EL (cell line): Measurements from ENCODE around the gene THOC3.
"Not testable (repeated sequence)": the region's sequence is repeated elsewhere in the genome, so short reads cannot be mapped to it uniquely, and the experiment has no call there.

Source experiments
- DNase-seq: peaks from one replicate; pipeline ENCODE4 v3.0.0-alpha.2; 2016

The THOC3 gene

DNA sequence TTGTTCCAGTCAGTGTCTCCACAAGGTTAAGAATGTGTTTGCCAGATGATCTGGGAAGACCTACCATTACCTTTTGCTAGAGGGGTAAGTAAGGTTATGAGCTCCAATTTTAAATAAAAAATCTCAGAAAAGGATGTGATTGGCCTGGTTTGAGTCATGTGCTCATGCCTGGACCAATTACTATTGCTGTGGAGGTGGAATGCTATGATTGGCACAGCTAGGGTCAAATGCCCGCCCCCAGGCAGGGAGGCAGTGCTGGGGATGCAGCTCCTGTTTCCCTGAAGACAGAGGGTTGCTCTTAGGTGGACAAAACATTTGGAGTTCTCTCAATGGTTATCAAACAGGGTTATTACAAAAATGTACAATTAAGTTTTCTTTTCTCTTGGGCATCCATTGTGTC, 29.6 kb downstream of the THOC3 start:
- DNase-seq: not testable (repeated sequence)

DNA sequence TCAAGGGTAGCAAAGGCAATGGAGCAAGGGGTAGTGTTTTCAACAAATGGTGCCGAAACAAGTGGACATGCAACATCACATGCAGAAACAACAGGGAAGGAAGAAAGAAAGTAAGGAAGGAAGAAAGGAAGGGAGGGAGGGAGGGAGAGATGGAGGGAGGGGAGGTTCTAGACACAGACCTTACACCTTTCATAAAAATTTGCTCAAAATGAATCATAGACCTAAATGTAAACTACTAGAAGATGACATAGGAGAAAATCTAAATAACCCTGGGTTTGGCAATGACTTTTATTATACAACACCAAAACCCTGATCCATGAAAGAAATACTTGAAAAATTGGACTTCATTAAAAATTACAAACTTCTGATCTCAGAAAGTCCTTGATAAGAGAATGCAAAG, 39.4 kb downstream of the THOC3 start:
- DNase-seq: not testable (repeated sequence)

DNA sequence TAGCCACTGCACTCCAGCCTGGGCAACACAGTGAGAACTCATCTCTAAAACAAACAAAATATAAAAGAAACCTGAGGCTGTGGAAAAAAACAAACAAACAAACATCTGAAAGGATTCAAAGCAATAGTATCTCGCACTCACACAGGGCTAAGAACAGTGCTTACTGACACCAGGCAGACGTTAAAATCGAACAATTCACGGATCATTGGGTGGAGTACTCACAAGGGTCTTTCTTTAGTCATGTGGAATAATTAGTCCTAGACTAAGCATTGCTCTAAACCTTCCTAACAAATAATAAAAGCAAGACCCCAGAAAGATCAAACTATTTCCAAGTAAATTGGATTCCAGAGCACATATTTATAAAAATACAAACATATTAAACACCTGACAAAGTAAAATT, 43.0 kb downstream of the THOC3 start:
- DNase-seq: not testable (repeated sequence)

DNA sequence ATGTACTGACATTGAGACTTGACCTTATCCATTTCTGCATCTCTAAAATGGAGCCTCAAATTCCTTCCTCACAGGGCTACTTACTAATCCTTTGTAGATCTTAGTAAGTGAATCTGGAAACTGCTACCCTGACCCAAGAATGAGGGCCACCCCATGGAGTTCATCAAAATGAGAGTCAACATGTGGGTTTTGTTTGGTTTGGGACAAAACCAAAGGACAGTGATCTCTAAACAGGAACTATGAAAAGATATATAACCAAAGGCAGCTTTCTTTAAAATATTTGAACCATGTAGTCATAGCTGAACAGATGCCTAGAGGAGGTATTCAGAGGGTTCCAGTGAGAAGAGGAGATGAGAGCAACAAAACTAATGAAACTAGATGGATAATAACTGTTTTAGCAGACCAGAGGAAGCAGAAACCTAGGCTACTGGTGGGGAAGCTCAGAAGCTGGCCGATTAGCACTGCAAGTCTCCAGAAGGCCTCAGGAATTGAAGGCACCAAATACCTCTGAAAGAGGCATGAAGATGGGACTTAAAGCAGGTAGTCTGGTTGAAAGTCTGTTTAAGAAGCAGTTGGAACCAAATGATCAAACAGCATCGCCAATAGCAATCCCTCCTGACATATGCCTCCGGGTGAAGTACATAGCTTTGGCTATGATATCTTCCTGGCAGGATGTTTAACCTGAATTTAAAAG, 45.8 kb downstream of the THOC3 start:
- peak; percentile 100 for DNase-seq

DNA sequence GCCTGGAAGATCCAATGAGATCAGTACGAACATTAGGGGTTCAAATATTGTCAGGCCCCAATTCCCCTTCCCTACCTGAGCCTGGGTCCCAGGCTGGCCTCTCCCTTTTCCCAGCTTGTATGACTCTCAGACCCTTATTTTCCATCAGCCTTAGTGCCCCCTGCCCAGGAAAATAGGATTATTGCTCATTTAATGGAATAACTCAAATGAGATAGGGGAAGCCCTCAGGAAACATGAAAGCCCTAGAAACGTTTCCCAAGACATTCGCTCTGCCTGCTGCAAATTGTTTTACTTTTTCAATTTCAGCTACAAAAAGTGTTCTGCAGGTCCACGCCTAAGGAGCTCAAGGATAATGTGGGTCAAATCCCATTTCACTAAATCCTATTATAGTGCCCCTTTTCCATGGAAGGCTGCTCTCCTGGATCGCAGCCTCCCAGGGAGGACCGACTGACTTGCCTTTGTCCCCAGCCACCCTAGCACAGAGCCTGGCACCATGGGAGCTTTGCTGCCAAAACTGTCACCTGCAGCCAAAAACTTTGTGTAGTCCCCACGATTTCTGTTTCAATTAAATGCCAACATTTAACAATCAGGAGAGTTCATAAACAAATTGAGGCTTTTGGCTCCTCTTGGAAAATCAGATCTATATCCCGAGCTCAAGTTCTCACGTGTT, 46.9 kb downstream of the THOC3 start:
- DNase-seq: no peak

DNA sequence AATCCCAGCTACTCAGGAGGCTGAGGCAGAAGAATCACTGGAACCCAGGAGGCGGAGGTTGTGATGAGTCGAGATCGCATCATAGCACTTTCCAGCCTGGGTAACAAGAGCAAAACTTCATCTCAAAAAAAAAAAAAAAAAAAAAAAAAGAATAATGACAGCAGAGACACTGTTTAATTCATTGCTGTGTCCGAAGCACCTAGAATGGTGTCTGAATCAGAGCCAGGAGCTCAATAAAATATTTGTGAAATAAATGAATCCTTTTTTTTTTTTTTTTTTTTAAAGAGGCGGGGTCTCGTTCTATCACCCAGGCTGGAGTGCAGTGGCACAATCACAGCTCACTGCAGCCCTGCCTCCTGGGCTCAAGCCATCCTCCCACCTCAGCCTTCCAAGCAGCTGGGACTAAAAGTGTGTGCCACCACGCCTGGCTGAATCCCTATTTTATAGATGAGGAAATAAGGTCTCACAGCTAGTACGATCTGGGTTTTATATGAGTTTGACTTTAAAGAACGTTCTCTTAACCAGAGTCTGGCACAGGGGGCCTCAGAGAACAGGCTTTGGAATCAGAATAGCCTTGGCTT, 47.8 kb downstream of the THOC3 start:
- peak; percentile 78 for DNase-seq

DNA sequence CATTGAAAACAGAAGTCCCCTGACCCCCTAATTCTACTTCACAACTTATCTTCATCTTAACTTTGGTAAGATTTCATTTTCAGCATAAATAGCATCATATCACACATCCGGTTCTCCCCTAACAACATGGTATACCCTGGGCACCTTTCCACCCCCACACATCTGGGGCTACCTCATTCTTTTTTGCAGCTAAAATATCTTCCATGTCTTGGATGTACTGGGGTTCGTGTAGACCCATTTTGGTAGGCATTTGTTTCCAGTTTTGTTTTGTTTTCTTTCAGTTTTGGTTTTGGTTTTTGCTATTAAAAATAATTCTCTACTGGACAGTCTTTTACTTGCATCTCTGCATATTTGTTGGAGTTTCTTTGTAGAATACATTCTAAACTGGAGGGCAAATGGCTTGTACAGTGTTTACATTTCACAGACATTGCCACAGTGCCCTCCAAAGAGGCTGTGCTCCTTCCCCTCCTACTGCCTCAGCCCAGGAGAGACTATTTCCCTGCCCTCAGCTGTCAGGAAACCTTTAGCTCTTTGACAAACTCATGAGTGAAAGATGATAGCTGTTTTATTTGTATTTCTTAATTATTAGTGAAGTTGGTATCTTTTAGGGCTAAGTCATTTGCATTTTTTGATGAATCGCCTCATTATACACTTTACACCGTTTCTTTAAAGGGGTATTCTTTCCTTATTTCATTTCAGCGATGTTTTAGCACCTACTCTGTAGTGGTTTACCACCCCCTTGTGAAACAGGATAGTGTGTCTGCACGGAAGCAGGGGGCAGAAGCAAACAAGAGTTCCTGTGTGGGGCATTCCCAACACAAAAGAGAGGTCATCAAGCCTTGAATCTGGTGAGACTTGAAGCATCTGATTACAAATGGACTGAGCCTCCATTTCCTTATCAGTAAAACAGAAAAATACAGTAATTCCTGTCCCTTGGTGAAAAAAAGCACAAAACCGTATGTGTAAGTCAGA, 52.8 kb downstream of the THOC3 start:
- not testable (repeated sequence) for DNase-seq

DNA sequence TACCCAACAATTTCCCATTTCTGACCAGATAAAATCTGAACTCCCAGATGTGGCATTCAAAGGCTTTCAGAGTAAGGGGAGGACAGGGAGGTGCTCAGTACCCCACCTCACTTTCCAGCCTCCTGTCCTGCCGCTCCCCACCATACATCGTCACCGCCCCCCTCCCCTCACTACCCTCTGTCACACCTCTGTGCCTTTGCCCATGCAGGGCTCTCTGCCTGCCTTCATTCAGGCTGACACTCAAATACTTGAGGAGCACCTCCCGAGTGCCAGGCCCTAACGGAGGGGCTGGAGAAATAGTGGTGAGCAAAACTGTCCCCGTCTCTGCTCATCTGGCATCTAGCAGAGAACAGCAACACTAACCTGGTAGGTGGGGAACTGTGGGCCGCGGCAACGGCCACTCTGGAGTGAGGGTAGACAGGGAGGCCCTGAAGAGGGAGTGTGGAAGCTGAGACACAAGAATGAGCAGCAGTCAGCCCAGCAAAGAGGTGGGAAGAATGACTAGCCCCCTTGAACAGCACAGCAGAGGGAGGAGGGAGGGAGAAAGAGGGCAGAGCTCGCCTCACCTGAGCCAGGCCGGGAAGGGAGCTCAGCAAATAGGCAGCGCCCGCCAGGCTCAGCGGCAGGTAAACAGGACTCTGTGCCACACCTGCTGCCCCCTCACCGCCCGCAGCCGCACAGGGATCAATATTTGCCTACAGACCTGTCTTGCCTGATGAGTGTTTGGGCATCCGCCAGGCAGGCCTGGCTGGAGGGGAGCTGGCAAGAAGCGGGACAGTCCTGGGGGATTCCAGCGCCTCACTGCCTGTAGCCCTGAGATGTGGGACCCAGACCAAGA, 54.1 kb downstream of the THOC3 start:
- DNase-seq: not testable (repeated sequence)

DNA sequence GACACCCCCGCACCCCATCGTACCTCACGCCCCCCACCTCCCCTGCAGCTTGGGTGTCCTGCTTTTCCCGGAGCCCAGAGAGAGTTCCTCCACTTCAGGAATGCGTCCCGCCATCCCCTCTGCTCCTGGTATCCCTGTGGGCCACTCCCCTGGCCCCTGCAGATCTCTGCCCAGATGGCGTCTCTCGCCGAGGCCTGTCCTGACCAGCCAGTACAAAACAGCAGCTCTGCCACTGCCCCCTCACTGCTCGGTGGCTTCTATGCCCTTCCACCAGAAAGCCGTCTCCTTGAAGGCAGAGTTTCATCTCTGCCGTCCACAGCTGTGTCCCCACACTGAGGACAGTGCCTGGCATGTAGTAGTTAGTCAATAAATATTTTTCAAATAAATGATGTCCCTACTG, 58.0 kb downstream of the THOC3 start:
- not testable (repeated sequence) for DNase-seq
